ENCODE results near the gene ARMC7. TPM values are rescaled to one million over a fixed set of nuclear protein-coding genes. Genes with fewer than 3 reads are reported as not detected.

Gene ARMC7
- total and polyA plus RNA-seq, 2 of the 4 experiments (the other 2 are of a cell fraction): 1.8 to 6.9 TPM

DNA sequence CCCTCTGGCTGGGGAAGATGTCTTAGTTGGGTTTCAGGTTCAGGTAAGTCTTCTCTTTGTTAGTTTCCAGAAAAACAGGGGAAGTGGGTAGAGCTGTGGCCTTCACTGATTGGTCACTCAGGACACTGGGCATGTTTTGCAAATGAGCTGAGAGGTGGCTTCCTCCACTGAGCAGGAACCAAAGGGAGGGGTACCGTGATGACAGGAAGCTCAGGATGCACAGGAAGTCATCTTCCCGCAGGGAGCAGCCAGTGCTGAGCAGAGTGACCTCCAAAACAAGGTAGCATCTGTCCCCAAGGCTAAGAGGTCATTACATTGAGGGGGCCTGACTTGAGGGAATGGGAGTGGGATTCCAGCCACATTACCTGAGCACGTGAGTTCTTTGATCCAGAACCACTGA is 16.2 kb downstream of the ARMC7 start:
- dilution Hi-C loops (cut with HindIII; ENCODE audit: low sequenced_read_pairs, unreplicated experiment) (no loop called here), in situ Hi-C loops (cut with MboI; ENCODE audit: low sequenced_read_pairs) (no loop called here), intact Hi-C loops (cut with micrococcal nuclease) (no loop called here)
- no peak overlapping the region for H4K5ac ChIP-seq (ENCODE audit: low read depth, low read length)
- H3K27me3 ChIP-seq (ENCODE audit: control insufficient read depth, insufficient read depth, low read length): no peaks in the 10 kb centered on the region
- no TSS peak for BruUV-seq (replicated peaks)
- H3K9ac ChIP-seq (ENCODE audit: low read depth, low read length): no peak overlapping the region
- ChIA-PET CTCF (interaction anchor here (0.6 to 3.6 kb wide), 2 partner anchors 12 to 286 kb away, joined by 3 to 13 read pairs; no protein-coding TSS in a partner anchor), POLR2A (ENCODE audit: unreplicated experiment) (no interaction called here)
- H2AK9ac ChIP-seq (replicated peaks; ENCODE audit: low read depth, low read length, poor library complexity): no peak overlapping the region
- no peaks in the 10 kb centered on the region for H3K9me3 ChIP-seq (ENCODE audit: control insufficient read depth, insufficient read depth, low read length)
- H3K27ac ChIP-seq (ENCODE audit: insufficient read depth, low read length): no peak overlapping the region
- no peak overlapping the region for H4K8ac ChIP-seq (ENCODE audit: low read depth in 2 of 2, low read length in 2 of 2)
- H2AK5ac ChIP-seq (ENCODE audit: low read depth, low read length): peak overlapping the region; percentile 45; the same call in 1 of the 2 replicates
- H3K4ac ChIP-seq (ENCODE audit: low read depth, low read length): no peak overlapping the region
- H3K4me1 ChIP-seq (ENCODE audit: control insufficient read depth, insufficient read depth, low read length): peaks cover 2% of the 10 kb centered on the region; the same call in 1 of the 2 replicates
- H3K18ac ChIP-seq (ENCODE audit: low read depth, low read length): no peak overlapping the region
- DNase-seq (no peak), ATAC-seq (ENCODE audit: low read depth) (no peak)
- peaks cover 27% of the 10 kb centered on the region for H3K9me1 ChIP-seq (ENCODE audit: insufficient read depth, low read length)
- H3K56ac ChIP-seq (ENCODE audit: extremely low read depth, insufficient read depth, low read length): no peak overlapping the region
- WGBS, 2 experiments (ENCODE audit: extremely low coverage in 2 of 2, insufficient read length in 1 of 2): no CpG with 5 or more reads among the region's 3 CpGs
- H4K20me1 ChIP-seq (ENCODE audit: insufficient read depth, low read length): peaks cover 12% of the 10 kb centered on the region
- no peak overlapping the region for H2BK20ac ChIP-seq (ENCODE audit: low read depth, low read length)
- no peak overlapping the region for H3K23ac ChIP-seq (ENCODE audit: low read depth, low read length)
- H3K79me1 ChIP-seq (ENCODE audit: low read depth in 1 of 2, low read length in 2 of 2): peaks cover 7 to 55% of the 10 kb centered on the region in 2 experiments; a peak in 3 of 4 replicates
- no peak overlapping the region for H3K4me3 ChIP-seq (ENCODE audit: insufficient read depth, low read depth, low read length)
- TF ChIP-seq, protein P1, sequence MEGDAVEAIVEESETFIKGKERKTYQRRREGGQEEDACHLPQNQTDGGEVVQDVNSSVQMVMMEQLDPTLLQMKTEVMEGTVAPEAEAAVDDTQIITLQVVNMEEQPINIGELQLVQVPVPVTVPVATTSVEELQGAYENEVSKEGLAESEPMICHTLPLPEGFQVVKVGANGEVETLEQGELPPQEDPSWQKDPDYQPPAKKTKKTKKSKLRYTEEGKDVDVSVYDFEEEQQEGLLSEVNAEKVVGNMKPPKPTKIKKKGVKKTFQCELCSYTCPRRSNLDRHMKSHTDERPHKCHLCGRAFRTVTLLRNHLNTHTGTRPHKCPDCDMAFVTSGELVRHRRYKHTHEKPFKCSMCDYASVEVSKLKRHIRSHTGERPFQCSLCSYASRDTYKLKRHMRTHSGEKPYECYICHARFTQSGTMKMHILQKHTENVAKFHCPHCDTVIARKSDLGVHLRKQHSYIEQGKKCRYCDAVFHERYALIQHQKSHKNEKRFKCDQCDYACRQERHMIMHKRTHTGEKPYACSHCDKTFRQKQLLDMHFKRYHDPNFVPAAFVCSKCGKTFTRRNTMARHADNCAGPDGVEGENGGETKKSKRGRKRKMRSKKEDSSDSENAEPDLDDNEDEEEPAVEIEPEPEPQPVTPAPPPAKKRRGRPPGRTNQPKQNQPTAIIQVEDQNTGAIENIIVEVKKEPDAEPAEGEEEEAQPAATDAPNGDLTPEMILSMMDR (conservative IDR thresholded peaks at IDR 0.05; ENCODE audit: low read depth, low read length): no peak
- TF ChIP-seq RFX5 (IDR thresholded peaks at IDR 0.05; ENCODE audit: low read depth, low read length) (no peak), MAZ (IDR thresholded peaks at IDR 0.05; ENCODE audit: borderline replicate concordance, low read depth, low read length) (no peak), RCOR1 (IDR thresholded peaks at IDR 0.05; ENCODE audit: insufficient replicate concordance, low read length) (no peak), SMC3 (IDR thresholded peaks at IDR 0.05; ENCODE audit: low read depth, low read length) (no peak), POLR2A (IDR thresholded peaks at IDR 0.05; ENCODE audit: low read depth, low read length) (no peak), MXI1 (IDR thresholded peaks at IDR 0.05; ENCODE audit: borderline replicate concordance, low read depth, low read length) (no peak), RAD21 (IDR thresholded peaks at IDR 0.05; ENCODE audit: low read length) (no peak), FOS (IDR thresholded peaks at IDR 0.05; ENCODE audit: low read depth, low read length) (no peak), BHLHE40 (IDR thresholded peaks at IDR 0.05; ENCODE audit: low read depth, low read length) (no peak), CHD1 (IDR thresholded peaks at IDR 0.05; ENCODE audit: low read depth, low read length) (no peak), MAFK (IDR thresholded peaks at IDR 0.05; ENCODE audit: low read depth, low read length) (no peak), NFE2L2 (IDR thresholded peaks at IDR 0.05; ENCODE audit: low read depth, low read length) (no peak), CEBPB (IDR thresholded peaks at IDR 0.05; ENCODE audit: low read depth, low read length) (no peak)
- TF ChIP-seq, protein P2, sequence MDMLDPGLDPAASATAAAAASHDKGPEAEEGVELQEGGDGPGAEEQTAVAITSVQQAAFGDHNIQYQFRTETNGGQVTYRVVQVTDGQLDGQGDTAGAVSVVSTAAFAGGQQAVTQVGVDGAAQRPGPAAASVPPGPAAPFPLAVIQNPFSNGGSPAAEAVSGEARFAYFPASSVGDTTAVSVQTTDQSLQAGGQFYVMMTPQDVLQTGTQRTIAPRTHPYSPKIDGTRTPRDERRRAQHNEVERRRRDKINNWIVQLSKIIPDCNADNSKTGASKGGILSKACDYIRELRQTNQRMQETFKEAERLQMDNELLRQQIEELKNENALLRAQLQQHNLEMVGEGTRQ (IDR thresholded peaks at IDR 0.05; ENCODE audit: low read depth, low read length): no peak
- TF ChIP-seq, protein P3, sequence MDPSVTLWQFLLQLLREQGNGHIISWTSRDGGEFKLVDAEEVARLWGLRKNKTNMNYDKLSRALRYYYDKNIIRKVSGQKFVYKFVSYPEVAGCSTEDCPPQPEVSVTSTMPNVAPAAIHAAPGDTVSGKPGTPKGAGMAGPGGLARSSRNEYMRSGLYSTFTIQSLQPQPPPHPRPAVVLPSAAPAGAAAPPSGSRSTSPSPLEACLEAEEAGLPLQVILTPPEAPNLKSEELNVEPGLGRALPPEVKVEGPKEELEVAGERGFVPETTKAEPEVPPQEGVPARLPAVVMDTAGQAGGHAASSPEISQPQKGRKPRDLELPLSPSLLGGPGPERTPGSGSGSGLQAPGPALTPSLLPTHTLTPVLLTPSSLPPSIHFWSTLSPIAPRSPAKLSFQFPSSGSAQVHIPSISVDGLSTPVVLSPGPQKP (IDR thresholded peaks at IDR 0.05; ENCODE audit: borderline replicate concordance, low read depth, low read length): no peak
- no peak overlapping the region for H3K4me2 ChIP-seq (ENCODE audit: low read depth, low read length)
- H2BK5ac ChIP-seq (ENCODE audit: low read depth, low read length, poor library complexity, severe bottlenecking): no peak overlapping the region
- H2BK15ac ChIP-seq (ENCODE audit: low read depth, low read length): no peak overlapping the region
- H3K14ac ChIP-seq (replicated peaks; ENCODE audit: low read depth, low read length): no peak overlapping the region
- H3K36me3 ChIP-seq (ENCODE audit: control insufficient read depth, insufficient read depth, low read length): peaks cover 16% of the 10 kb centered on the region
- H2AFZ ChIP-seq (replicated peaks; ENCODE audit: low read length, poor library complexity): no peak overlapping the region
- no peak overlapping the region for H4K91ac ChIP-seq (ENCODE audit: insufficient read depth, low read depth, low read length)
- no peak overlapping the region for H2BK120ac ChIP-seq (ENCODE audit: low read depth, low read length)
